GM21381 (cell line): ENCODE results near the gene TBL1XR1.

Experiments
- ATAC-seq: cut with Tn5 transposase; IDR thresholded peaks from one replicate; pipeline ENCODE4 v1.9.1; 2021; ENCODE audit warnings: mild to moderate bottlenecking, moderate library complexity; ENCODE audit not compliant: unreplicated experiment

The TBL1XR1 gene

GRCh38 chr3:177110386-177110785 lies 86.9 kb downstream of the TBL1XR1 start:
- ATAC-seq, result no peak

DNA sequence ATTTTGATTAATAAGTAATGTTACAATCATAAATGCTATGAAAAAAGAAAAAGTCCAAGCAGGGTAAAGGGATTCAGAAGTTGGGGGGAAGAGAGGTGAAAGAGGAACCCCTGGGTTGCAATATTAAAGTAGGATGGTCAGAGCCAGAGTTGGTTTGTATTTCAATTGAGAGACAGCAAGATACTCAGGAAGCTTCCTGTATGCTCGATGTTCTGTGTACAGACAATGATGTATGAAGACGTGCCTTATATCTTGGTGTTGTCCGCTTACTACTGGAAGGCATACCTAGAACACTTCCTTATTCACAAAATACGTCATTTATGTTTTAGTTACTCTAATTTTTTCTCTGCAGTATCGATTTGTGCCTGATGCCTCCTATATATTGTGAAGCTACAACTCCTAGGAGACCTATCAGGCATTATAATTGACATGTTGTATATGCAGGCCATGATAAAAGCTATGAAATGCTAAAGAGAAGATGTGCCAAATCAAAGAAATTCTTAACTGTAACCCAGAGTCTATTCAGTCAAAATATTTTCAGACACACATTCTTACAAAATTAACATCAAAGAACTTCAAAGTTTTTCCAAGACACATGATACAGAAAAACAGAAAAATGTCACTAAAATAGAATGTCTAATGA lies 87.5 kb downstream of the TBL1XR1 start:
- ATAC-seq, result no peak

DNA sequence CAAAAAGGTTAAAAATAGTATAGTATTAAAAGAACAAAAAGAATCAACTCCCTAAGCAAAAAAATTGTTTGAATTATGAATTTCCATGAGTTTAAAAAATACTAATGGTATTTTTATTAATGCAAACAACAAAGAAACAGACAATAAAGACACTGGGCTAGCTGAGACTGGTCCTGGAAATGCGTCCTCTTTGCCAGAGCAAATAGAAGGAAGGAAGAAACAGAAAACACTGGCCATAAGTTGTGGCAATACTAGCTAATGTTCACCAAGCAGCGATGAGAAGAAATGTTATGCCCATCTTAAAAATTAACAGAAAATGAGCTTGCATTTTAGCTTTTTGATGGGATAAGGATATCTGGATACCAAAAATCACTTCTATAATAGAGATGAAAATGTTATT lies 88.6 kb downstream of the TBL1XR1 start:
- no peak for ATAC-seq

- ATAC-seq, result no peak
Observed at GRCh38 chr3:177107461-177108239, 89.6 kb downstream of the TBL1XR1 start.

GRCh38 chr3:177106594-177106993 lies 90.7 kb downstream of the TBL1XR1 start:
- no peak for ATAC-seq

DNA sequence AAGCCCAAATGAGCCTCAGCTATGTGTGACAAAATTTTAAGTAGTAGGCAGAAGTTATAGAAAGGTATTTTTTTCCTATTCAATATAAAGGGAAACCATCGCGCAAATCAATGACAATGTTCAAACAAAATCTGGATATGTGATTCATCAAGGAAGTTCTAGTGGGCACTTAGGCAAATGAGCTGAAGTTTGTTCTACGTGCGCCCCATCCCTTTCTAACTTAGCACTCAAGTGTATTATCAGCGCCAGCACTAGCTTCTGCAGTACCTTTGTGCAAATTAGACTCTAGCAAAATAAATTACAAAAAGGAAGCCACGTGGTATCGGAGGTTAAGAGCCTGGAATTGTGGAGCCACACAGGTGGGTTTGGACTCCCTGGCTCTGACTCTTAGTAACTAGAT lies 91.1 kb downstream of the TBL1XR1 start:
- no peak for ATAC-seq

DNA sequence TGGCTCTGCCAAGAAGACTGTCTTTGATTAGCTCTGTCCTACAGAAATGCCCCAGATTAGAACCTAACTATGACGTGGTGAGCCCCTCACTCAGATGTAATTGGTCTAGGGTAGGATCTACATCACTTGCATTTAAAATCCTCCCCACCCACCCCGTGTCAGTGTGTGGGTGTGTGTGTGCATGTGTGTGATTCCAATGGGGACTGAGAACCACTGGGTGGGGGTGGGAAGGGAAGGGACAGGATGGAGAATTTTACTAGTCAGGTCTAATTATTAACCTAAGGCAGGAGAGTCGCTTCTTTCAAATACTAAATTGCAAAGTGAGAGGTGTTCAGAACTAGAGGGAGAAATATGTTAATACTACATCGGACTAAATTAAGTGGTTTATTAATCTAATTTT lies 91.7 kb downstream of the TBL1XR1 start:
- no peak for ATAC-seq

- ATAC-seq, result no peak
Observed at GRCh38 chr3:177104299-177104992, 92.8 kb downstream of the TBL1XR1 start.

DNA sequence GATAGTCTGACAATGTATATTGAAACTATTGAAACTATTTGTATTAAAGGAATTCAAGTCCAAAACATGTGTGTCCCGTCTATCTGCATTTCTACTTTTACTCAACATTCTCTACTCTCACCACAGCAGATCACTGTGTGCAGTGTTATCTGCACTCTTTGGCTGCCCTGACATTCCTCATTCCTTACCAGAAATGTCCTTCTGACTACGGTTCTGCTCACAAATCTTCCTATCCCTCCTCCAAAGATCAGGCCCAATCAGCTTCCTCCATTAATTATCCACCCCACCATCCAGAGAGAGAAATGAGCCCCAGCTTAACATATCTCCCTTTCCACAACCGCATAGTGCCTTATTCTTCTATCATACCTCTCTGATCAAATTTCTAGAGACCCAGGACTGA lies 94.7 kb downstream of the TBL1XR1 start:
- no peak for ATAC-seq

GRCh38 chr3:177098551-177098950 lies 98.7 kb downstream of the TBL1XR1 start:
- ATAC-seq, result no peak

GRCh38 chr3:177096615-177097014 lies 100.7 kb downstream of the TBL1XR1 start:
- no peak for ATAC-seq

DNA sequence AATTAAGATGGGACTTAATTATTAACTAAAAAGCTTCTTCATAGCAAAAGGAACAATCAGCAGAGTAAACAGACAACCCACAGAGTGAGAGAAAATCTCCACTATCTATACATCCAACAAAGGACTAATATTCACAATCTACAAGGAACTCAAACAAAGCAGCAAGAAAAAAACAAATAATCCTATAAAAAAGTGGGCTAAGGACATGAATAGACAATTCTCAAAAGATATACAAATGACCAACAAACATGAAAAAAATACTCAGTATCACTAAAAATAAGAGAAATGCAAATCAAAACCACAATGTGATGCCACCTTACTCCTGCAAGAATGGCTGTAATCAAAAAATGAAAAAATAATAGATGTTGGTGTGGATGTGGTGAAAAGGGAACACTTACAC lies 103.3 kb downstream of the TBL1XR1 start:
- ATAC-seq, result no peak

DNA sequence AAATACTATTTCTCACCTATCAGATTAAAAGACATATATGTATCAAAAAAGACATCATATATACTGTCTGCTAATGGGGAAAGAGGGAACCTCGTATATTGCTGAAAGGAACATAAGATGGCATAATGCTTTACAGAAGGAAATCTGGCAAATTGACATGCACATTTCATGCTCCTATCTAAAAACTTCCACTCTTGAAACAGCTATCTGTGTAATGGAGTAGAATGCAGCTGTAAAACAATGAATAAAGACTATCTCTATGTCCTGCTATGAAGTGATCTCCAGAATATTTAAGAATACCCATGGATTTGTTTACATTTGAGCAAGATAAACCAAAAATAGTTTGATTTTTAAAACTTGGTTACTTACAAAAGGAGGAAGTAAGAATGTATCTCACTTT lies 107.4 kb downstream of the TBL1XR1 start:
- no peak for ATAC-seq

GRCh38 chr3:177089110-177089509 lies 108.2 kb downstream of the TBL1XR1 start:
- ATAC-seq, result no peak

- ATAC-seq, result no peak
Observed at GRCh38 chr3:177085794-177086193, 111.5 kb downstream of the TBL1XR1 start.

DNA sequence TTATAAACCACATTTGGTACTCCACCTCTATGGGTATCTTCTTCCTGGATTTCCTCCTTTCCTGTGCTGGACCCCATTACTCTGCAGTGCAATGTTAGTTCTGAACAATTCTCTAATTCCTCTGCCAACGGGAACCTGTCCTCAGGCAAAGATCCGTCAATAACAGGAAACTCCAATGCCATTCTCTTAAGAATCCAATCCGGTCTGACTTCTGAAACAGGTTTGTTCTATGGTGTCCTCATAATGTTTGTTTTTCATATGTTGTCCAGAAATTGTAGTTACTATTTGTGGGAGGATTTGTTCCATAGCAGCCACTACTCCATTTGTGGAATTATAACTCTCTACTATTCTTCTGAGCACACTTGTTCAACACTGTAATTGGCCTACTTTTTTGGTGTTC lies 112.7 kb downstream of the TBL1XR1 start:
- ATAC-seq, result no peak

DNA sequence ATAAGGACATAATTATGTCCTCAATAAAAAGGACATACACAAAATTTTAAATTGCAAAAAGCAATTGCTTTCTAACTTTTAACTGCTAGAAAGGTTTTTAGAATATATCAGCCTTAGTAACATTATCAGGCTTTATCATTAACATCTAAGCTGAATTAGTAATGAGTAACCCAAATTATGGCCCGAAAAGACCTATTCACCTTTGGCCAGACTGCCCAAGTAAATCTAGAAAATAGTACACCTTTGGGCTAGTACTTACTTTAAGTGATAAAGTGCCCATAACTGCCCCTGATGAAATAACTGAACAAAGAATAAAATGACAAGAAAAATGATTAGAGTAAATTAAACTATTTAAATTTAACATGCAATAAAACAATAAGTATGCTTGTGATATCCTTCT lies 117.2 kb downstream of the TBL1XR1 start:
- no peak for ATAC-seq

DNA sequence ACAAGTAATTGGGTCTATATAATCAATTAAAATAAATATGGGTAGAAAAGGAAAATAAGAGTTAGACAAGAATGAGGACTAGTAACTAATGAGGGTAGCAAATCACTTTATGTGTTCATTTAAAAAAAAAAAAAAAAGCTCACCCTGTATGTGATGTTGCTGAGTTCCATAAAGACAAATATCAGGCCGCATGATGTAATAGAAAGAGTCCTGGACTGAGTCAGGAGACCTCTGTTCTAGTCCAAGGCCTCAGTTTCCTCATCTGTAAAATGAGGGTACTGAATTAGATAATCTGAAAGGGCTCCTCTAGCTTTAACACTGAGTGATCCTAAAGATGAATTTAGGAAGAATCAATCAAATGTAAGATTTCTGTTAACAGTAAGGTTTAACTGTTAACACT lies 117.6 kb downstream of the TBL1XR1 start:
- ATAC-seq, result no peak

DNA sequence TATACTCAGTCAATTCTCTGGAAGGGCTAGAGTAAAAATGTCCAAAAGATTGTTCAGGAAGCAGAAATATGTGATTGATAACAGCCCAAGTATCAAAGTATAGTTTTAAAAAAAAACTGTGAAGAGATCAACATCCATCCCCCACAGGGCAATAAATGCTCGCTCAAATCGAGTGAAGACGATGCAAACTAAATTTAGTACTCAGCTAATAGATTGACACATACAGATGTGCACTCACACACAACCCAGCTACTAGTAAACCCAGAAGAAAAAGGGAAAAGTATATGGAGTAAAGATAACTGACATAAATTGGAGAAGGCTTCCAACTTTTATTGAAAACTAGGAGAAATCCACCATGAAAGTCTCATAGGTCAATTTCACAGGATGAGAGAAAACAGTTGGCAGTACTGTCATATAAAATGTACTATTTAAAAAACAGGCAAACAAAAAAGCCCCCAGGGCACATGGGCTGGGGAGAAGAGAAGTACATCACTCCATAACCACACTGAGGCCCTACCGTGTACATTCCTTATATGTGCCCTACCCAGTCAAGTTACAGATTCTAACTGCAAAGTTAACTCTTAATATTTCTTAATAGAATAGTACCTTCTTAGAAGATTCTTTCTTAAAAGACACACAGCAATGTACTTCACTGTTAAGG lies 125.7 kb downstream of the TBL1XR1 start:
- no peak for ATAC-seq

GRCh38 chr3:177069514-177070329 lies 127.6 kb downstream of the TBL1XR1 start:
- no peak for ATAC-seq

DNA sequence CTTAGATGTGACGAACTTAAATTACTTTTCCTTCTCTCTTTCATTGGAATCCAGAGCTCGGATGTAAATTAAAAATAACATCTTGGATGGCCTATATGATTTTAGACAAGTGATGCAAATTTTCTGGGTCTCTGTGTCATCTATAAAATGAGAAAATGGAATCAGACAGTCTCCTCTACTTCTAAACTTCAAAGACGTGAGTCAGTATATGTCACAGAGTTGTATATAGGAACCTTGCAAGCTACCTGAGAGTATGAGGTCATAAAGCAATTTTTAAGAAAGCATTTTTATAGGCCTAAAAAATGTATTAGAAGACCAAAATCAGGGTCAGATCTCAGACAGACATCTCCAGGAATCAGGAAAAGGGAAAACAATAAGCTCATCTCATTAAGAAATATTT lies 128.3 kb downstream of the TBL1XR1 start:
- no peak for ATAC-seq
